Measurements from ENCODE around the gene MYL10.

The MYL10 gene

GRCh38 chr7:101595246-101595645, 33.9 kb downstream of the MYL10 start:
- no peak for DNase-seq

- DNase-seq, result no peak
Observed at GRCh38 chr7:101594790-101595189, 34.3 kb downstream of the MYL10 start.

GRCh38 chr7:101593556-101593955, 35.5 kb downstream of the MYL10 start:
- no peak for DNase-seq

GRCh38 chr7:101591504-101591903, 37.6 kb downstream of the MYL10 start:
- DNase-seq, result no peak

- DNase-seq, result no peak
Observed at GRCh38 chr7:101590663-101591435, 38.2 kb downstream of the MYL10 start.

GRCh38 chr7:101589976-101590662, 39.0 kb downstream of the MYL10 start:
- DNase-seq, result no peak

GRCh38 chr7:101589052-101589451, 40.0 kb downstream of the MYL10 start:
- no peak for DNase-seq

- no peak for DNase-seq
Observed at GRCh38 chr7:101588131-101588935, 40.8 kb downstream of the MYL10 start.

GRCh38 chr7:101586906-101587677, 42.0 kb downstream of the MYL10 start:
- DNase-seq, result no peak

- DNase-seq, result no peak
Observed at GRCh38 chr7:101586078-101586905, 42.8 kb downstream of the MYL10 start.

- DNase-seq, result no peak
Observed at GRCh38 chr7:101582971-101583370, 46.1 kb downstream of the MYL10 start.

GRCh38 chr7:101581891-101582290, 47.2 kb downstream of the MYL10 start:
- no peak for DNase-seq

- DNase-seq, result no peak
Observed at GRCh38 chr7:101580596-101580995, 48.5 kb downstream of the MYL10 start.

- no peak for DNase-seq
Observed at GRCh38 chr7:101578552-101578951, 50.5 kb downstream of the MYL10 start.

- no peak for DNase-seq
Observed at GRCh38 chr7:101576998-101577397, 52.1 kb downstream of the MYL10 start.

- DNase-seq, result no peak
Observed at GRCh38 chr7:101575721-101576120, 53.4 kb downstream of the MYL10 start.

GRCh38 chr7:101575168-101575567, 53.9 kb downstream of the MYL10 start:
- no peak for DNase-seq

GRCh38 chr7:101572156-101572555, 56.9 kb downstream of the MYL10 start:
- DNase-seq, result no peak

- no peak for DNase-seq
Observed at GRCh38 chr7:101567230-101567629, 61.9 kb downstream of the MYL10 start.

- no peak for DNase-seq
Observed at GRCh38 chr7:101565601-101566209, 63.4 kb downstream of the MYL10 start.

- no peak for DNase-seq
Observed at GRCh38 chr7:101564778-101565211, 64.3 kb downstream of the MYL10 start.

All from CD4-positive, alpha-beta T cell treated with Interleukin-4 for 4 hours (primary cell).